Measurements from ENCODE around the gene CLCN6.

CLCN6 gene

DNA sequence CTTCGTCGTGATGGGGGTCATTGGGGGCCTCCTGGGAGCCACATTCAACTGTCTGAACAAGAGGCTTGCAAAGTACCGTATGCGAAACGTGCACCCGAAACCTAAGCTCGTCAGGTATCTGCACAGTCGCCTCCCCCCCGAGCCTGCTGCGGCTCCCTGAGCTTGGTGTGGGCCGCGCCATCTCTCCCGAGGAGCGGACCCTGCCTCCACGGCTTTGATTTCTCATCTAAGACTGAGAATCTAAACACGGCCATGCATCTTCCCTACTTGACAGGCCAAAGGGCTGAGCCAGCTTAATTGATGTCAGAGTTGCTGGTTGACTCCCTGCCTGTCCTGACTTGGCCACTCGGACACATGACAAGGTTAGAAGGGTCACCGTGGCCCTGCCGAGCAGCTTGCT lies 22.5 kb downstream of the CLCN6 start:
- DNase-seq = no peak

DNA sequence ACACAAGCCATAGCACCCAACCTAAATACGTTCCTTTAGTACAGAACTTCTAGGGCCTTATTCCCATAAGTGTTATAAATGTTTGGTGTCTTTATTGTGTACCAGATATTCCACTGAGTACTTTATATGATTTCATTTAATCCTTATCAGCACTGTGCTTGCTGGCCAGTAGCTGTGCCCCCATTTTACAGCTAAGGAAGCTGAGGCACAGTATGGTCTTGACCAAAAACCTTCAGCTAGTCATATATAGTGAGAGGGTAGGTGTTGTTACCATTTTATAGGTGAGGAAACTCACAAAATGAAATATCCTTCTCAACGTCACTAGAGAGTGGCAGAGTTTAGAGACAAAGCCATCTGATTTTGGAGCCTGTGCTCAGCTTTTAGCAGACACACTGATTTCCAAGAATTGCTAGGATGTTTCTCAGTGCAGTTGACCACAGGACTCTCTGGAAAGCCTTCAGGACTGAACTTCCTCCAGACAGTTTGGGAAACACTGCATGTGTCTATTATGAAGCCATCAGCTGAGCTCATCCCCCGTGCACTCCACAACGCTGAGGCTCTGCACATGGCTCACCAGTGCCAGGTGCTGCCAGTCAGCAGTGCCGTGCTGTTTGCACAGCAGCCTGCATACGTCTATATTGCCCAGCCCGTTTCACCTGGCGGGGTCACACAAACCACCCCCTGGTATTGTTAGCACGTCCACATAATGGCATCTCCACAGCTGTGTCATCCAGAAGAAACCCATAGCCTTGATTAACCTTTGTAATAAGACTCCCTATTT lies 26.1 kb downstream of the CLCN6 start:
- no peak for DNase-seq

DNA sequence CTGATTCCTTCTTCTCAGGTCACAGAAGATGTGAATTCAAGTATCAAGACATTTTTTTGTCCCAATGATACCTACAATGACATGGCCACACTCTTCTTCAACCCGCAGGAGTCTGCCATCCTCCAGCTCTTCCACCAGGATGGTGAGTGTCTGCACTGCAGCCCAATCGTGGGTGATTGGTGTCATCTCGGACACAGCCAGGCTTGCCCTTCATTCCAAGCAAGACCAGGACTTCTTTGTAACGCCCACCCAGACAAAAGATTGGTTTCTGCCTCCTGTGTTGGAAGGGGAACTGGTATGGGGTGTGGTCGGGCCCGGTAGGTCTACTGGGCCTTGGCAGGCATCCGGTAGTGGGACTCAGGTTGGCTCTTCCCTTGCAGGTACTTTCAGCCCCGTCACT lies 27.5 kb downstream of the CLCN6 start:
- DNase-seq = no peak

DNA sequence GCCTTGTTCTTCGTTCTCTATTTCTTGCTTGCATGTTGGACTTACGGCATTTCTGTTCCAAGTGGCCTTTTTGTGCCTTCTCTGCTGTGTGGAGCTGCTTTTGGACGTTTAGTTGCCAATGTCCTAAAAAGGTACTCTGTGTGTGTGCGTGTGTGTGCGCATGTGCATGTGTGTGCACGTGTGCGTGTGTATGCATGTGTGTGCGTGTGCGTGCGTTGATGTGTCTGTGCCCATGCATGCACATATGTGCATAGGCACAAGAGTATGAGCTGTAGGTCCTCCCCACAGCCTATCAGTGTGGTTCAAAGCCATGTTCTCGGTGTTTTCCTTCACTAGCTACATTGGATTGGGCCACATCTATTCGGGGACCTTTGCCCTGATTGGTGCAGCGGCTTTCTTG lies 27.9 kb downstream of the CLCN6 start:
- no peak for DNase-seq

DNA sequence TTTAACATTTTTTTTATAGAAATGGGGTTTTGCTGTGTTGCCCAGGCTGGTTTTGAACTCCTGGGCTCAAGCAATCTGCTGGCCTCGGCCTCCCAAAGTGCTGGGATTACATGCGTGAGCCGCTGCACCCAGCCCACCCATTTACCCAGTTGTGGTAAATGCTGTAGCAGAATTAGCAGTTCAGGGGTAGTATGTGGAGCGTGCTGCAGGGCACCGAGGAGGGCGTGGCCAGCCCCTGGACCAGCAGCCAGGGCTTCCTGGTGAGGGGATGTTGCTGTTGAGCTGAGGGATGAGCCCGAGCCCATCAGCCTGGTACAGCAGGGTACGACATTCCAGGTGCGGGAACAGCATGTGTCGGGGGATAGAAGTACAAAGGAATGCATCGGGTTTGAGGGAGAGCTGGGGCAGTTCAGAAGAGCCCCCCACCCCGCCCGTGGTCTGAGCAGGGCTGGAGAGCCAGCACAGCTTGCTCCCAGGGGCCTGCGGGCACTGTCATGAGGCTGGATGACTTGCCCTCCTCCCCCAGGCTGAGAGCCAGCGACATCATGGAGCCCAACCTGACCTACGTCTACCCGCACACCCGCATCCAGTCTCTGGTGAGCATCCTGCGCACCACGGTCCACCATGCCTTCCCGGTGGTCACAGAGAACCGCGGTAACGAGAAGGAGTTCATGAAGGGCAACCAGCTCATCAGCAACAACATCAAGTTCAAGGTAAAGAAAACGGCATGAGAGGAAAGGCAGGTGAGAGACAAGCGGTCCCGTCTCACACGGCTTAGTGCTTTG lies 29.6 kb downstream of the CLCN6 start:
- DNase-seq = no peak

DNA sequence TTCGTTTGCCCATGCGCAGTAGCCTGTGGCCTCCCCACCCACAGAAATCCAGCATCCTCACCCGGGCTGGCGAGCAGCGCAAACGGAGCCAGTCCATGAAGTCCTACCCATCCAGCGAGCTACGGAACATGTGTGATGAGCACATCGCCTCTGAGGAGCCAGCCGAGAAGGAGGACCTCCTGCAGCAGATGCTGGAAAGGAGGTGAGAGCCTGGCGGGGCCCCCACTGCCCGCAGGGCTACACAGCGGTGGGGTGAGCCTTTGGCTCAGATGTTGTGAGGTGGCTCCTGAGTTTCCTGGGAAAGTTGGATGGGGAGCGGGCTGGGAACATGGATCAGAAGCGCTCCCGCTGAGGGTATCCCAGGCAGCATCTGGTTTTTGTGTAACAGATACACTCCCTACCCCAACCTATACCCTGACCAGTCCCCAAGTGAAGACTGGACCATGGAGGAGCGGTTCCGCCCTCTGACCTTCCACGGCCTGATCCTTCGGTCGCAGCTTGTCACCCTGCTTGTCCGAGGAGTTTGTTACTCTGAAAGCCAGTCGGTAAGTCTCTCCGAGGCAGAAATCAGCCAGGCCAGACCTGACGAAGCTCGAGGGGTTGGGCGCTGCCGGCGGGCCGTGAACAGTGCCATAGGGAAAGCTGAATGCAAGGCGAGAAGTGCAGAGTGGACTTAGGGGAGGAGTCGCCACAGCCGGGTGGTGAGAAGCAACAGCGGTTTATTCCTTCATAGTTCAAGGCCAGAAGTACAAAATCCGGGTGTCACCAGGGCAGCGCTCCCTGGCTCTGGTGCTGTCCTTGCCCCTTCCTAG lies 31.2 kb downstream of the CLCN6 start:
- no peak for DNase-seq

DNA sequence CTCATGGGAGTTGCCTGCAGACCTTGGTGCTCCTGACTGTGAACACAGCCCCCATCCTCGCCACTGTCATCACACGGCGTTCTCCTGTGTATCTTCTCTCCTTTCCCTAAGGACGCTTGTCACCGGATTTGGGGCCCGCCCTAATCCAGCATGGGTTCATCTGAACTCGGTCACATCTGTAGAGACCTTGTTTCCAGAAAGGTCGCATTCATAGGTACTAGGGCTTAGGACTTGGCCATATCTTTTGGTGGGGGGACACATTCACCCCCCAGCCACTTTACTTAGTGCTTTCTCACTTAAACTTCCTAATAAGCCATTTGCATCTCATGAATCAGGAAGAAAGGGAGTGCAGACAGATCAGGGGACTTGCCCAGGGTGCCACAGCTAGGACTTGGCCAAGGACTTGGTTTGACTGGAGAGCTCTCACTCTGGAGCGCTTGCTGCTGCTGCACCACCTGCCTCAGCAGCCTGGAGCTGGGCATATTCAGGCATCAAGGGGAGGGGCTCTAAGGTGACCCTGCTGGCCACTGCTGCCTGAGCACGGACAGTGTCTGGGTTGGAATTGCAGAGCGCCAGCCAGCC lies 31.9 kb downstream of the CLCN6 start:
- DNase-seq = no peak

DNA sequence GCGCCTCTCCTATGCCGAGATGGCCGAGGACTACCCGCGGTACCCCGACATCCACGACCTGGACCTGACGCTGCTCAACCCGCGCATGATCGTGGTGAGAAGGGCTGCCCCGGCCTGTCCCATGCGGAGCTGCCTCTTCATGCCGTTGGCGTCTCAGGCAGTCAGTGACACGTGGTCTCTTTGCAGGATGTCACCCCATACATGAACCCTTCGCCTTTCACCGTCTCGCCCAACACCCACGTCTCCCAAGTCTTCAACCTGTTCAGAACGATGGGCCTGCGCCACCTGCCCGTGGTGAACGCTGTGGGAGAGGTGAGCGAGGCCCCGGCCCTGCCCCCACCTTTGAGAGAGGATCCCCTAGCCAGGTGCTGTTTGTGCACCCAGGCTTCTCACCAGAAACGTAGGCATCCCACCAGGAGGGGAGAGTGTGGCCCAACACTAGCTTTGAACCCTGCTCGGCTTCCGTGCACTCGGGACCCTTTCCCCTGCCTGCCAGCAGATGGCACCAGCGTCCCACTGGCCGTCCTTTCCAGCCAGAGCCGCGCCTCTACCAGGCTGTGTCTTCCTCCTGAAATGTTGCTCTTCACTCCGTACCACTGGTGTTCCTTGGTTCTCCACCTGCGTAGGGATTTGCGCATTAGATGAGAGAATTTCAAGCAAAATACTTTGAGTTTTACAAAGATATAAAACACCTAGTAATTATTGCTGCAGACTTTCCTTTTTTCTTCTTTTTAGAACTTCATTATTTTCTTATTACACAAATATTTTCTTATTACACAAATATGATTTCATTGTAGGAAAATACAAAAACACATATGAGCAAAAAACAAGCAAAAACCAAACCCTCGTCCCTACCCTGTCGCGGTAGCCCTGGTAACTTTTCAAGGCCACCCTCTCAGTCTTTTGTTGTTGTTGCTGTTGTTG lies 32.6 kb downstream of the CLCN6 start:
- peak; percentile 61 for DNase-seq

DNA sequence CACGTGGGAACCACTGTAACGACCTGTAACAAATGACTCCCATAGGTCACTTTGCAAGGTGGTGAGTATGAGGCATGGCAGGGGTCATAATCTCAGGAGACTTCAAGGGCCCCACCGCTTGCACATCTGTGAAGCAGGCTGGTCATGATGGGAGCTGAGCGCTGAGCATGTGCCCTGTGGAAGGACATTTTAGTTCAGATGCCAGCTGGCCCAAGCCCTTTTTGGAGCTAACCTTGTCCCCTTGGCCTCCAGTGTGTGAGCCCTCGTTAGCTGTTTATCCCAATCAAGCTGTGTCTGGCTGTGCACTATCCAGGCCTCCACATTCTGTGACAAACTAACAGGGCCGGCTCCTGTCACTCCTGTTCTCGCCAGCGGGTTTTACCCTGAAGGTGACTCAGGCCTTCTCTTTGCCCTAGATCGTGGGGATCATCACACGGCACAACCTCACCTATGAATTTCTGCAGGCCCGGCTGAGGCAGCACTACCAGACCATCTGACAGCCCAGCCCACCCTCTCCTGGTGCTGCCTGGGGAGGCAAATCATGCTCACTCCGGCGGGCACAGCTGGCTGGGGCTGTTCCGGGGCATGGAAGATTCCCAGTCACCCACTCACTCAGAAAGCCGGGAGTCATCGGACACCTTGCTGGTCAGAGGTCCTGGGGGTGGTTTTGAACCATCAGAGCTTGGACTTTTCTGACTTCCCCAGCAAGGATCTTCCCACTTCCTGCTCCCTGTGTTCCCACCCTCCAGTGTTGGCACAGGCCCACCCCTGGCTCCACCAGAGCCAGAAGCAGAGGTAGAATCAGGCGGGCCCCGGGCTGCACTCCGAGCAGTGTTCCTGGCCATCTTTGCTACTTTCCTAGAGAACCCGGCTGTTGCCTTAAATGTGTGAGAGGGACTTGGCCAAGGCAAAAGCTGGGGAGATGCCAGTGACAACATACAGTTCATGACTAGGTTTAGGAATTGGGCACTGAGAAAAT lies 34.0 kb downstream of the CLCN6 start:
- no peak for DNase-seq

DNA sequence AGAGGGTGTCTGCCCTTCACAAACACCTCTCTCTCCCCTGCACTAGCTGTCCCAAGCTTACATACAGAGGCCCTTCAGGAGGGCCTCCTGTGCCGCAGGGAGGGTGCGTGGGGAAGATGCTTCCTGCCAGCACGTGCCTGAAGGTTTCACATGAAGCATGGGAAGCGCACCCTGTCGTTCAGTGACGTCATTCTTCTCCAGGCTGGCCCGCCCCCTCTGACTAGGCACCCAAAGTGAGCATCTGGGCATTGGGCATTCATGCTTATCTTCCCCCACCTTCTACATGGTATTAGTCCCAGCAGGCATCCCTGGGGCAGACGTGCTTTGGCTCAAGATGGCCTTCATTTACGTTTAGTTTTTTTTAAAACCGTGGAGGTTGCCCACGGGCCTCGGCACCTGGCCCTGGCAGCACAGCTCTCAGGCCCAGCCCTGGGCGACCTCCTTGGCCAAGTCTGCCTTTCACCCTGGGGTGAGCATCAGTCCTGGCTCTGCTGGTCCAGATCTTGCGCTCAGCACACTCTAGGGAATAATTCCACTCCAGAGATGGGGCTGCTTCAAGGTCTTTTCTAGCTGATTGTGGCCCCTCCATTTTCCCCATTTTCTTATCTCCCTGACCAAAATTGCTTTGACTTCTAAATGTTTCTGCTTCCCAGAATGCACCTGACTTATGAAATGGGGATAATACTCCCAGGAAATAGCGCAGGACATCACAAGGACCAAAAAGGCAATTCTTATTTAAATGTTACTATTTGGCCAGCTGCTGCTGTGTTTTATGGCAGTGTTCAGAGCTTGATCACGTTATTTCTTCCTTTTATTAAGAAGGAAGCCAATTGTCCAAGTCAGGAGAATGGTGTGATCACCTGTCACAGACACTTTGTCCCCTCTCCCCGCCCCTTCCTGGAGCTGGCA lies 35.5 kb downstream of the CLCN6 start:
- DNase-seq = no peak

DNA sequence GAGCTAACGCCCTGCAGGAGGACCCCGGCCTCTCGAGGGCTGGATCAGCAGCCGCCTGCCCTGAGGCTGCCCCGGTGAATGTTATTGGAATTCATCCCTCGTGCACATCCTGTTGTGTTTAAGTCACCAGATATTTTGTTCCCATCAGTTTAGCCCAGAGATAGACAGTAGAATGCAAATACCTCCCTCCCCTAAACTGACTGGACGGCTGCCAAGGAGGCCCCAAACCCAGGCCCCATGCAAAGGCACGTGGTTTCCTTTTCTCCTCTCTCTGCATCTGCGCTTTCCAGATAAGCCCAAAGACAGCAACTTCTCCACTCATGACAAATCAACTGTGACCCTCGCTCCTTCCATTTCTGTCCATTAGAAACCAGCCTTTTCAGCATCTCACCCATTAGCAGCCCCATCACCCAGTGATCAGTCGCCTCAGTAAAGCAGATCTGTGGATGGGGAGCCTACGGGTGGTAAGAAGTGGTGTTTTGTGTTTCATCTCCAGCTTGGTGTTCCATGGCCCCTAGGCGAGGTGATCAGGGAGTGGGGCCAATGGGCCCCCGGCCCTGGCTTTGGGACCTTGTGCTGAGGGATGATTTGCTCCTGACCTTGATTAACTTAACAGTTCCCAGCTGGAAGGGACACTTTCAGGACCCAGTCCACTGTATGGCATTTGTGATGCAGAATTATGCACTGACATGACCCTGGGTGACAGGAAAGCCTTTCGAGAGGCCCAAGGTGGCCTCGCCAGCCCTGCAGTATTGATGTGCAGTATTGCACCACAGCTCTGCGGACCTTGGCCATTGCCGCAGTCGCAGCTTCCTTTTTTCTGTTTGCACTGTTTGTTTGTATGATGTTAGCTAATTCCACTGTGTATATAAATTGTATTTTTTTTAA lies 36.4 kb downstream of the CLCN6 start:
- DNase-seq = peak; percentile 37

DNA sequence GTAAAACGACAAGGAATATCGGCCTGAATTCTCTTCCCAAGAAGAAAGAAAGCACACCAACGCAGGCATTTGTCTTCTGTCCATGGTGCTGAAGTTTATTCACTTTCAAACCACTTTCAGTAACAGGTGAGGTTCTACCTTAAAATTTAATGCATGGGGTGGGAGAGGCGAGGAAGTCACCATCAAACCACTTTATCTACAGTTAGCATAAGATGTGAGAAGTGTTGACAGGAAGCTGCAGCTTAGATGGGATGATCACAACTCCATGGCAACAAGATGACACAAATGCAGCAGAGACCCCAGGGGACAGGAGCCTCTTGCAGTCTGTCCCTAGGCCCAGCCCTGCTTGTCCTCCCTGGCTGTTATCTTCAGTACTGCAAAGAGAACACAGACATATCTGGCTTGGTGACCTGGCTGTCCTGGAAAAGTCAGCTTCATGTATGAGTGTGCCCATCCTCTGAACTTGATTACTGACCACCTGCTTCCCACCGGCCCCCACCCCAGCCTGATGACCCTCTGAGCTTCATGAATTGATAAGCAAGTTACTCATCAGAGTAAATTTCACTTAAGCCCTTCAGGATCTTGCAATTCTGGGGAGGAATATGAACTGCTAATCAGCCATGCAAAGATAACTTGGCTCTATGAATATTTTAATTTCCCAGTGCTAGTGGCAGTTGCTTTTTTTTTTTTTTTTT lies 39.8 kb downstream of the CLCN6 start:
- DNase-seq = no peak

DNA sequence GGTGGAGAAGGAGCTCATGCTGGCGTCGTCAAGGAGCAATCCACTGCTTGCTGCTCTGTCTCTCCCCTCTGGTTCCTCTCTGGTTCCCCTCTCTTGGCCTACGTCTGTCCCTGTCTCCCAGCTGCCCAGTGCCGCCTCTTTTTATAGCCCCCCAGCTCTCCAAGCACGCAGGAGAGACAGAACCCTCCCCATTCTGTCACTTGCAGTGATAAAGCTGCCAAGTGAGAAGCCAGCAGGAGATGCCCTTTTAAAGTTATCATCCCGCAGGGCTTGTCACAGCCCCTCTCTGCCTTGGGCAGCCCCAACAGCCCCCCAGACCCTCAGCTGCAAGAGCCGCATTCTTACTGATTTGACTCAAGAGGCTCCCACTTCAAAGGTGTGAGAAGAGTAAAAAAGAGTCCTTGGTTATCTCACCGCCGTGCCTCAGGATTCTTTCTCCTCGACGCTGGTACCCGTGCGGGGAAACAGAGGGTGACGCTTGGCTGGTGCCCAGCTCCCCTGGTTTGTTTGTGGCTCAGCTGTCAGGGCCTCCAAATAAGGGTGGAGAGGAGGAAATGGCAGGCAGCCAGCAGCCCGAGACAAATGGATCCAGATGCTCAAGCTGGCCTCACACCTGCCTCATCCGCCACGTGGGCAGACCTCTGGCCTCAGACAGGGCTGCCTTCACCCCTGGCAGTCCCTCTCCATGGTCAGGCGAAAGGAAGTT lies 41.8 kb downstream of the CLCN6 start, which contains the start of gene NPPA:
TSS of gene NPPA (minus strand) at position 117 of the 706 bp plus-strand sequence. CDS start at position 18, 99 bp downstream.
- no peak for DNase-seq

DNA sequence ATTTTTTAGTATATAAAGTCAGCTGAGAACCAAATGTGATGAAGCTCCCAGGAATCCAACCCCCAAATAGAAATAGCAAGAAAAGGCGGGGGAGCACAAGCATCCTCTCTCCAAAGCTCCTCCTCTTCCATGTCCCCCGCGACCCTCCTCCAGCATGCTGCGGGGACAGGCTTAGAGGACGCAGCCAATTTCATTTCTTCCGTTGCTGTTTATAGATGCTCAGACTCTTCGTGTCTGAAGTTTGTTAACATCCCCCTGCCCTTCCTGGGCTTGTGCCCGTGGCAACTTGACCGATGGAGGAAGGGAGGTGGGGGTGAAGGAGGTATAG lies 42.3 kb downstream of the CLCN6 start:
- no peak for DNase-seq

DNA sequence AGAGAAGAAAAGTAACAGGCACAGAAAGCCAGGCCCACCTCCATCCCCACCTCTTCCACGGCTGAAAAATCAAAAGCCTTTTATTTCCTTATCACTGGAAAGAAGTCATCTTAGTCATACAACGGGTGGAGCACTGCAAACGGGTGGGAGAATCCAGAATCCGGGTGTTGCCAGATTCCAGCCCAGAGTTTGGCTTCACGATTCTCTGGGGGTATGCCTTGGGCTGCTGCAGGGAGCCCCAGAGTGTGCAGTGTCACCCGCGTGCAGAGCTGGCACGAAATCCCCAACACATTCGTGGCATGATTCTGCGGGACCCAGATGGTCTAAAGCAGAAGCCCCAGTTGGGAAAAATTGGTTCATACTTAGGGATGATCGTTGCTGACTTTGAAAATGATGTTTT lies 44.2 kb downstream of the CLCN6 start:
- no peak for DNase-seq

DNA sequence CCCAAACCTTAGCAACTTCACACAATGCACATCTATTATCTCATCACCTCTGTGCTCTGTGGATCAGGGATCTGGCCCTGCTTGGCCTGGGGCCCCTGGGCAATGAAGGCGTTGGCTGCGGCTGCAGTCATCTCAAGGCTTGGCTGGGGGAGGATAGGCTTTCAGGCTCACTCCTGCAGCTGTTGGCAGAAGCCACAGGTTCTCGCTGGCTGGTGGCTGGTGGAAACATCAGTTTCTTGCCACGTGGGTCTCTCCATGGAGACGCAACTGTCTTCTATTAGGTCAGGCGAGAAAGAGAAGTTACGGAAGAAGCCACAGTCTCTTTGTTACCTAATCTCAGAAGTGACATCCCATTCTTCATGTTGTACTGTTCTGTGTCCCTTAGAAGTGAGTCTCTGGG lies 45.2 kb downstream of the CLCN6 start:
- DNase-seq = no peak

DNA sequence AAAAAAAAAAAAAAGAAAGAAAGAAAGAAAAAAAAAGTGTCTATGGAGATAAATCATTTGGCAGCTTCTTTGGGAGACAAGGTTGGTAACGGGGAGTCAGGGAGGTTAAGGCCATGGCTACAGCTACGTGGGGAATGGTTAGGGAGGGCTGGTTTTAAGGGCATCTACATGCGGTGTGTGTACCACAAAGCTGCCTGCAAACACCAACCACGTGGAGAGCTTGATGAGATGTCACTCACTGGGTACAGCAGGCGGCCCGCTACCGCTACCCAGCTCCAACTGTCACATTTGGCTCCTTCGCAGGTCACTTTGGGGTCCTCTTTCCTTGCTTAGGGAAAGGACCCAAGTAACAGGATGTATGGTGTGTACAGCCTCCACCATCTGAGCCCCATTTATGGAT lies 48.5 kb downstream of the CLCN6 start:
- no peak for DNase-seq
